ENCODE measurements around the gene UNKL.

Gene UNKL

DNA sequence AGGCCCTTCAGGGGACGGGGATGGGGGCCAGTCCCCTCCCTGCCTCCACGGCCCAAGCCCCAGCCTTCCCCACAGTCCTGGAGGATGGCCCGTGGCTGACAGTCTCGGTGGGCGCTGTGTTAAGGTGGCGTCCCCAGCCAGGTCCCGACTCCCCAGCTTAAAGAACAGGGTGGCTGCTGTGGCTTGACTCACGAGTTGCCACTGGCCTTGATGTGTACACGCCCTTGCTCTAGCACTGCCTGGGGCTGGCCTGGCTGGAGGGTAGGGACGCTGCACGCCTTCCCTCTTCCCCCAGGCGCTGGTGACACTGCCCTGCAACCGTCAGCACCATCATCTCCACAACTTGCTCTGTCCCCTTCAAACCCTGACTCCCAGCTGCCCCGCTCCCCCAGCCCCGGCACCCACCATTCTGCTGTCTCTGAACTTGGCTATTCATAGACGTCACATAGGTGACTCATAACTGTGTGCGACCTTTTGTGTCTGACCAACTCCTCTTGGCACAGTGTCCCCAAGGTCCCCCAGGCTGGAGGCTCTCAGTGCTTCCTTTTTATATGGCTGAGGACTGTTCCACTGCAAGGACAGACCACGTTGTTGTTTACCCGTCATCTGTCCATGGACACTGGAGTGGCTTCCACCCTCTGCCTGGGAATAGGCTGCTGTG is 56.5 kb downstream of the UNKL start:
- Histone ChIP-seq H3K36me3 (ENCODE audit: control insufficient read depth, insufficient read depth, low read length) (peaks cover 35% of the 10 kb centered on the region), H3K4me1 (ENCODE audit: control insufficient read depth, insufficient read depth, low read length, poor library complexity, severe bottlenecking) (no peaks in the 10 kb centered on the region), H3K27ac (ENCODE audit: low read depth, low read length, severe bottlenecking) (no peak overlapping the region), H3K4me3 (ENCODE audit: extremely low read depth, insufficient read depth, low read length, poor library complexity, severe bottlenecking) (no peak overlapping the region), H3K9me3 (ENCODE audit: control insufficient read depth, low read length) (no peaks in the 10 kb centered on the region)
- WGBS, 2 experiments (ENCODE audit: insufficient coverage in 2 of 2), result 92% methylated on average over 18 to 19 of the region's 19 CpGs

DNA sequence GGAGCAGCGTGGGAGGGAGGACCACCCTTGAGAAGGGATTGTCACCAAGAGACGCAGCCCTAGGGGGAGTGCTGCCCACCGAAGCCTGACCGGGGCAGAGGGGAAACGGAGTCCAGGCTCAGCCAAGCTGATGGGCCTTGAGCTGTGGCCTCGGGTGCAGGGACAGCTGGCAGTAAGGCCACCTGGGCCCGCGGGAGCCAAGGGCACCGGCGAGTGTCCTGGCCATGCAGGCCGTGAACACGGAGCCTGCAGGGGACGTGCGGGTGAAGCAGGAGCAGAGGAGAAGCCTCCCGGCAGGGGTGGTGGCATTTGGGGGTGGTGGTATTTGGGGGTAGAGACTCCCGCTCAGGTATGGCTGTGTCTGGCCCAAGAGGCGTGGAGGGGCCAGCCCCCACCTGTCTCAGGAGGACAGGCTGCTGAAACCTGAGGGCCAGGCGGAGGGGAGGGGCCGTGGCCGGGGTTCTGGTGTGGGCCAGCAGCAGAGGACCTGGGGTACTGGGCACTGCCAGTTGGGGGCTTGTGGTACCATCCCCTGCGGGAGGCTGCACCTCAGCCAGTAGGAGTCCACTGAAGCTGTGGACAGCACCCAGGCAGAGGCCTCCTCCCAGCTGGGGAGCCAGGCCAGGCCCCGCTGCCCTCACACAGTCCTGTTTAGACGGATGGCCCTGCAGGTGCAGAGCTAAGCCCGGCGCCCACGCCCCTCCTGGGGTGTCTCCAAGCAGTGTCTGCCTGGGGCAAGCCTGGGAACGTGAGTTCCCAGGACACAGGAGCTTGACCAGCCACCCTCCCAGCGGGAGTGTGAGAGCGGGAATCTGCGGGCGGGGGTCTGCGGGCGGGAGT is 58.2 kb downstream of the UNKL start:
- Histone ChIP-seq H3K36me3 (ENCODE audit: control insufficient read depth, insufficient read depth, low read length) (peaks cover 19% of the 10 kb centered on the region), H3K4me3 (ENCODE audit: extremely low read depth, insufficient read depth, low read length, poor library complexity, severe bottlenecking) (no peak overlapping the region), H3K4me1 (ENCODE audit: control insufficient read depth, insufficient read depth, low read length, poor library complexity, severe bottlenecking) (no peaks in the 10 kb centered on the region), H3K9me3 (ENCODE audit: control insufficient read depth, low read length) (no peaks in the 10 kb centered on the region), H3K27ac (ENCODE audit: low read depth, low read length, severe bottlenecking) (no peak overlapping the region)
- WGBS, 2 experiments (ENCODE audit: insufficient coverage in 2 of 2), result 88 to 92% methylated on average over 26 to 29 of the region's 33 CpGs

DNA sequence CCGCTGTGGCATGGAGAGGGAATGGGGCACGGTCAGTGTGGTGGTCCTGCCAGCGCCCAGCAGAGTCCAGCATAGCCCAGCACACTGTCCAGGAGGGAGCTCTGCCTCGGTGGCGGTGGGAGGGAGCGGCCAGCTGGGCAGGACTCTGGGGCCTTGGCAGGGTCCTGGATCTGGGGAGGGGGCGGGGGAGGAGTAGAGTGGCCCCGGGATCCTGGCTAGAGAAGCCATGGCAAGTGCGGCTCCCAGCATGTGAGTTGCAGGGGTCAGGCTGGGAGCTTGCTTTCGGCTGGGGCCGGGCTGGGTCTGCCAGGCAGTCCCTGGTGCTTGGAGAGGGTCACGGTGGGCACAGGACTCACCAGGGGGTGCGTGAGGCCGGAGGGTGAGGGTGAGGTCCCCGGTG is 58.9 kb downstream of the UNKL start:
- WGBS, 2 experiments (ENCODE audit: insufficient coverage in 2 of 2), result 91 to 94% methylated on average over 12 to 15 of the region's 15 CpGs
- Histone ChIP-seq H3K36me3 (ENCODE audit: control insufficient read depth, insufficient read depth, low read length) (peaks cover 14% of the 10 kb centered on the region), H3K4me3 (ENCODE audit: extremely low read depth, insufficient read depth, low read length, poor library complexity, severe bottlenecking) (no peak overlapping the region), H3K27ac (ENCODE audit: low read depth, low read length, severe bottlenecking) (no peak overlapping the region), H3K4me1 (ENCODE audit: control insufficient read depth, insufficient read depth, low read length, poor library complexity, severe bottlenecking) (no peaks in the 10 kb centered on the region), H3K9me3 (ENCODE audit: control insufficient read depth, low read length) (no peaks in the 10 kb centered on the region)

DNA sequence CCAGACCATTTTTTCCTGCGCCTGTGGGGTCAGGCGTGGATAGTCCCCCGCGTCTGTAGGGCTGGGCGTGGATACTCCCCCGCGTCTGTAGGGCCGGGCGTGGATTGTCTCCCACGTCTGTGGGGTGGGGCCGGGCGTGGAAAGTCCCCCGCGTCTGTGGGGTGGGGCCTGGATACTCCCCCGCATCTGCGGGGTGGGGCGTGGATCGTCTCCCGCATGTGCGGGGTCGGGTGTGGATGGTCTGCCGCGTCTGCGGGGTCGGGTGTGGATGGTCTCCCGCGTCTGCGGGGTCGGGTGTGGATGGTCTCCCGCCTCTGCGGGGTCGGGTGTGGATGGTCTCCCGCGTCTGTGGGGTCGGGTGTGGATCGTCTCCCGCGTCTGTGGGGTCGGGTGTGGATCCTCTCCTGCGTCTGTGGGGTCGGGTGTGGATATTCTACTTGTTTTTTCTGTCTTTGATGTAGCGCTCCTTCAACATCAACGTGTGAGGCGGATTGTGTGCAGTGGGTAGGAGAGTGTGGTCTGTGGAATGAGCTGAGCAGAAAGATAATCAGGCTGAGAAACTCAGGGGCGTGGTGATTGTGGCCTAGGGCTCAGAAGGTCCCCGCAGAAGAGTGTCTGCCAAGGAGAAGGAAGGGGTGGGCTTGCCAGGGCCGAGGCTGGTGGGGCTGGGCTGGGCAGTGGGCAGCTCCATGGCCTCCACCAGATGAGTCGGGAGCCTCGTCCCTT is 59.5 kb downstream of the UNKL start:
- Histone ChIP-seq H3K27ac (ENCODE audit: low read depth, low read length, severe bottlenecking) (no peak overlapping the region), H3K9me3 (ENCODE audit: control insufficient read depth, low read length) (no peaks in the 10 kb centered on the region), H3K4me1 (ENCODE audit: control insufficient read depth, insufficient read depth, low read length, poor library complexity, severe bottlenecking) (no peaks in the 10 kb centered on the region), H3K4me3 (ENCODE audit: extremely low read depth, insufficient read depth, low read length, poor library complexity, severe bottlenecking) (no peak overlapping the region), H3K36me3 (ENCODE audit: control insufficient read depth, insufficient read depth, low read length) (peaks cover 15% of the 10 kb centered on the region)
- WGBS, 2 experiments (ENCODE audit: insufficient coverage in 2 of 2), result 94 to 96% methylated on average over 29 to 48 of the region's 49 CpGs

DNA sequence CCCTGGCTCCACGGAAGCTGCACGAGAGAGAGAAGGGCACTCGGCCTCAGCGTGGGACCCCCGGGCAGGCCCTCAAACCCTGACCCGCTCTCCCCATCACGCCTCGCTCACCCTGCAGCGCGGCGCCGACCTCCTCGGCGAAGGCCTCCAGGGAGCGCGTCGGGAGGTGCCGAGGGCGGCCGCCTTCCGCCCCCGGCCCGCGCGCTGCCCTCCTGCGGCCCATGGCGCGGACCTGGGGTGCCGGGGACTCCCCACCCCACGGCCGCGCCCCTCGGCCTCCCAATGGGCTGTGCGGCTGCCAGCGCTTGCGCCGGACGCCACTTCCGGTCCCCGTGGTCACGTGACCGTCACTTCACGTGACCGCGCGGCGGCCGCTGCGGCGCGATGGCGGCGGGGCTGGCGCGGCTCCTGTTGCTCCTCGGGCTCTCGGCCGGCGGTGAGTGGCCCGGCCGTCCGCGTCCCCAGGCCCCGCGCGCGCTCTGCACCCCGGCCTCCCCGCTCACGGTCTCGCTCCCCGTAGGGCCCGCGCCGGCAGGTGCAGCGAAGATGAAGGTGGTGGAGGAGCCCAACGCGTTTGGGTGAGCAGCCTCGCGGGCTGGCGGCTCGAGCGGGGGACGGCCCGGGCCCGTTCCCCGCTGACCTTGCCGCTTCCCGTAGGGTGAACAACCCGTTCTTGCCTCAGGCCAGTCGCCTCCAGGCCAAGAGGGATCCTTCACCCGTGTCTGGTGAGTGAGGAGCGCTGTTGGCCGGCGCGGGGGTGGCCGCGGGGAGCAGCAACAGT is 62.7 kb downstream of the UNKL start, which contains the start of the genes GNPTG and TSR3:
Gene GNPTG, plus strand, starts transcription at position 350 of the 781 bp plus-strand sequence. Its CDS starts 35 bp downstream, at position 385.
Gene TSR3, minus strand, starts transcription at position 297 of the 781 bp plus-strand sequence. Its CDS starts 74 bp downstream, at position 223.
- H3K4me1 ChIP-seq (ENCODE audit: control insufficient read depth, insufficient read depth, low read length, poor library complexity, severe bottlenecking), result no peaks in the 10 kb centered on the region
- H3K4me3 ChIP-seq (ENCODE audit: extremely low read depth, insufficient read depth, low read length, poor library complexity, severe bottlenecking), result peak within 1 kb of the TSS; percentile 88
- no peak within 1 kb of the TSS for H3K27ac ChIP-seq (ENCODE audit: low read depth, low read length, severe bottlenecking)
- 0% methylated on average over 53 to 57 of the region's 98 CpGs for WGBS, 2 experiments (ENCODE audit: insufficient coverage in 2 of 2)
- no peaks in the 10 kb centered on the region for H3K9me3 ChIP-seq (ENCODE audit: control insufficient read depth, low read length)
- peaks cover 26% of the 10 kb centered on the region for H3K36me3 ChIP-seq (ENCODE audit: control insufficient read depth, insufficient read depth, low read length)

DNA sequence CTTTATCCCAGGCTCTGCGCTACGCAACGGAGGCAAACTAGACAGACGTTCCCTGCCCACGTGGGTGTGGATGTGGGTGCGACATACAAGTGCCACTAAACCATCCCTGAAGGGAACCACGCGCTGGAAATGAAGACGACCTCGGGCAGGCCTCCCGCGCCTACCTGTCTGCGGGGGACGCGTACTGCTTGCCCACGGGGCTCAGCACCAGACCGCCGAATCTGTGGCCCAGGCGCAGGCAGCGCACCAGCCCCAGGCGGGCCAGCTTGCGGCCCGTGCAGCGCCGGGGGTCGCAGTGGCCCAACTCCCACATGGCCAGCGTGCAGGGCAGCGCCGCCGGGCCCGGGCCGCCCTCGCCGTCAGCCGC is 63.3 kb downstream of the UNKL start:
- Histone ChIP-seq H3K9me3 (ENCODE audit: control insufficient read depth, low read length) (no peaks in the 10 kb centered on the region), H3K27ac (ENCODE audit: low read depth, low read length, severe bottlenecking) (no peak overlapping the region), H3K4me1 (ENCODE audit: control insufficient read depth, insufficient read depth, low read length, poor library complexity, severe bottlenecking) (no peaks in the 10 kb centered on the region), H3K36me3 (ENCODE audit: control insufficient read depth, insufficient read depth, low read length) (peaks cover 26% of the 10 kb centered on the region), H3K4me3 (ENCODE audit: extremely low read depth, insufficient read depth, low read length, poor library complexity, severe bottlenecking) (peak overlapping the region; percentile 88)
- 0 to 2% methylated on average over 26 to 35 of the region's 35 CpGs for WGBS, 2 experiments (ENCODE audit: insufficient coverage in 2 of 2)

DNA sequence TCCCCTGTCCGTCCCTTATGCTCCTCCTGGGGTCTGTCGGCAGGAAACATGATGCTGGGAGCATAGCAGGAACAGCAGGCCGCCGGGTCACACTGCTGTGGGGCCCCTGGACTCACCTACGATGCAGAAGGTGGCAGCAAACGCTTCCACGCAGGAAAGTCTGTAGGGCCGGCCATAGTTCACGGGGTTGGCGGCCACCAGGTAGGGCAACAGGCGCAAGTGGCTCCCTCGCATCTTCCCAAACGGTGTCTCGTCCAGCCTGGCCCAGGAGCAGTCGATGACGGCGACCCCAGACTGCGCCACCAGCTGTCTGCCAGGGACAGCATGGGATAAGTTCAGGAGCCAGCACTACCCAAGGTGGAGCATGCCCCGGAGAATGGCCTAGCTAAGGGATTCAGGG is 63.8 kb downstream of the UNKL start:
- Histone ChIP-seq H3K36me3 (ENCODE audit: control insufficient read depth, insufficient read depth, low read length) (peaks cover 26% of the 10 kb centered on the region), H3K4me3 (ENCODE audit: extremely low read depth, insufficient read depth, low read length, poor library complexity, severe bottlenecking) (peak overlapping the region; percentile 88), H3K9me3 (ENCODE audit: control insufficient read depth, low read length) (no peaks in the 10 kb centered on the region), H3K27ac (ENCODE audit: low read depth, low read length, severe bottlenecking) (no peak overlapping the region), H3K4me1 (ENCODE audit: control insufficient read depth, insufficient read depth, low read length, poor library complexity, severe bottlenecking) (no peaks in the 10 kb centered on the region)
- 89 to 90% methylated on average over 19 of the region's 19 CpGs for WGBS, 2 experiments (ENCODE audit: insufficient coverage in 2 of 2)

DNA sequence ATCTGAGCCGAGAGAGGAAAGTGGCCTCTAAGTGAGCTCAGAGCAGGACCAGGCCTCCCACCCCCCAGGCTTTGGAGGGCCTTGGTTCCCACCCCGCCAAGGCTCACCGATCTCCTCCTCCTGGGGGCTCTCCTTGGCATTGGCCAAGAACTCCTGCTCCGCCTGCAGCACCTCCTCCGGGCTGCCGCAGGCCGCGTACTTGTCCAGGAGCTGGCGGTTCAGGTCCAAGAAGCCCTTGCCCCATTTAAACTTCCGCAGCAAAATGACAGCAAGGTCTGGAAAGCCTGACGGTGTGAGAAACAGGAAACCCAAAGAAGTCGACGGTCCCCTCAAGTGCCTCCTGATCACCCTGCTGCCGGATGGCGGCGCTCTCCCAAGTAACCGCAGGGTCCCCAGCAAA is 64.6 kb downstream of the UNKL start:
- H3K4me3 ChIP-seq (ENCODE audit: extremely low read depth, insufficient read depth, low read length, poor library complexity, severe bottlenecking), result no peak overlapping the region
- peaks cover 26% of the 10 kb centered on the region for H3K36me3 ChIP-seq (ENCODE audit: control insufficient read depth, insufficient read depth, low read length)
- WGBS, 2 experiments (ENCODE audit: insufficient coverage in 2 of 2), result 91 to 95% methylated on average over 16 to 17 of the region's 17 CpGs
- no peaks in the 10 kb centered on the region for H3K4me1 ChIP-seq (ENCODE audit: control insufficient read depth, insufficient read depth, low read length, poor library complexity, severe bottlenecking)
- H3K9me3 ChIP-seq (ENCODE audit: control insufficient read depth, low read length), result no peaks in the 10 kb centered on the region
- no peak overlapping the region for H3K27ac ChIP-seq (ENCODE audit: low read depth, low read length, severe bottlenecking)

DNA sequence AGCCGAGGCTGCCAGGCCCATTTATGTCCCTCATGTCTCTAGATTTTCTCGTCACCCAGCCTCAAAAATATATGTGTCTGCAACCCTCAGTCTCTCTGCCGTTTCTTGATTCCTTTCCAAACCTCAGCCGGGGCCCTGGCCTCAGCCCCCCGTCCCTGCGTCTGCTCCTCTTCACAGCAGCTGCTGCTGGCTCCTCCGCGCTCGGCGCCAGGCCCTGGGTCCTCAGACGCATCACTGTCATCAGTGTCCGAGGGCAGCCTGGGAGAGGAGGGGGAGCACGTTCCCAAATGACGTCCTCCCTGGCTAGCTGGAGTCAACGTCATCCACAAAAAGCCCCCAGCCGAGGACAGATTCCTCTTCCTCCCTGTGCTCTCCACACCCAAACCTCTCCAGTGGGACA is 65.2 kb downstream of the UNKL start:
- H3K4me1 ChIP-seq (ENCODE audit: control insufficient read depth, insufficient read depth, low read length, poor library complexity, severe bottlenecking), result no peaks in the 10 kb centered on the region
- no peak overlapping the region for H3K4me3 ChIP-seq (ENCODE audit: extremely low read depth, insufficient read depth, low read length, poor library complexity, severe bottlenecking)
- H3K9me3 ChIP-seq (ENCODE audit: control insufficient read depth, low read length), result no peaks in the 10 kb centered on the region
- WGBS, 2 experiments (ENCODE audit: insufficient coverage in 2 of 2), result 91 to 93% methylated on average over 6 to 15 of the region's 16 CpGs
- H3K36me3 ChIP-seq (ENCODE audit: control insufficient read depth, insufficient read depth, low read length), result peaks cover 26% of the 10 kb centered on the region
- no peak overlapping the region for H3K27ac ChIP-seq (ENCODE audit: low read depth, low read length, severe bottlenecking)

DNA sequence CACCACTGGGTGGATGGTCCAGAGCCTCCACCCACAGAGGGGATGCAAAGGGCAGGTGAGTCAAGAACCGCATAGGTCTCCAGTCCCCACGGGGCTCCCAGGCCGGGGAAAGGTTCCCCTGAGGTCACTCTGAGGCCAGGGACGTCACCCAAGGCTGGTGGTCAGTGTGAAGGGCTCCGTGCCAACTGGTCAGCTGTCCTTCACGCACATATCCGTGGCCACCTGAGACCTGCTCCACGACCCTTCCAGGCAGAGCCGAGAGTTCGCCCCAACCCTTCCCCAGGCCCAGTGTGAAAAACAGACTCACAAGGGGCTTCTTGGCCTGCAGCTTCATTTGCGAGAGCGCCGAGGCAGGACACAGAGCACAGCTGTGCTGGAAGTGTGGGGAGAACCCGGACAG is 65.6 kb downstream of the UNKL start:
- Histone ChIP-seq H3K4me3 (ENCODE audit: extremely low read depth, insufficient read depth, low read length, poor library complexity, severe bottlenecking) (no peak overlapping the region), H3K36me3 (ENCODE audit: control insufficient read depth, insufficient read depth, low read length) (peaks cover 26% of the 10 kb centered on the region), H3K4me1 (ENCODE audit: control insufficient read depth, insufficient read depth, low read length, poor library complexity, severe bottlenecking) (no peaks in the 10 kb centered on the region), H3K27ac (ENCODE audit: low read depth, low read length, severe bottlenecking) (no peak overlapping the region), H3K9me3 (ENCODE audit: control insufficient read depth, low read length) (no peaks in the 10 kb centered on the region)
- 89 to 95% methylated on average over 14 of the region's 14 CpGs for WGBS, 2 experiments (ENCODE audit: insufficient coverage in 2 of 2)

All from mesodermal cell (in vitro differentiated cells).